Measurements from ENCODE around the gene NACC2. TPM values are rescaled to one million over a fixed set of nuclear protein-coding genes. Genes with fewer than 3 reads are reported as not detected.

NACC2 gene
- total and polyA plus RNA-seq, 4 donors, result 22.9 to 53.4 (median 32.1) TPM

GRCh38 chr9:136051837-136052471, 43.1 kb downstream of the NACC2 start:
- DNase-seq (ENCODE audit: low read depth in 4 of 6, low spot score in 6 of 6), result peak; percentile 86 to 97 (median 88)

GRCh38 chr9:136051453-136051836, 43.6 kb downstream of the NACC2 start:
- Histone ChIP-seq H3K27ac (ENCODE audit: low read depth, low read length) (peak overlapping the region; percentile 90), H3K4me3 (ENCODE audit: low read depth, low read length) (peak overlapping the region; percentile 64), H3K36me3 (ENCODE audit: control insufficient read depth, insufficient read depth, low read length) (peaks cover 52% of the 10 kb centered on the region), H3K9me3 (ENCODE audit: control insufficient read depth, insufficient read depth, low read length) (no peaks in the 10 kb centered on the region), H3K27me3 (ENCODE audit: control insufficient read depth, insufficient read depth, low read length) (no peaks in the 10 kb centered on the region), H3K4me1 (ENCODE audit: control insufficient read depth, insufficient read depth, low read length) (peaks cover 91% of the 10 kb centered on the region)
- peak in 5 of 6 donors; percentile 24 to 76 (median 36) for DNase-seq (ENCODE audit: low read depth in 4 of 6, low spot score in 6 of 6)
- WGBS (ENCODE audit: insufficient coverage), result under 1% methylated on average over 47 of the region's 47 CpGs

More at GRCh38 chr9:136051837-136052471, 43.1 kb downstream of the NACC2 start:
- Histone ChIP-seq H3K9me3 (ENCODE audit: control insufficient read depth, insufficient read depth, low read length) (no peaks in the 10 kb centered on the region), H3K4me1 (ENCODE audit: control insufficient read depth, insufficient read depth, low read length) (peaks cover 91% of the 10 kb centered on the region), H3K27me3 (ENCODE audit: control insufficient read depth, insufficient read depth, low read length) (no peaks in the 10 kb centered on the region), H3K27ac (ENCODE audit: low read depth, low read length) (peak overlapping the region; percentile 90), H3K4me3 (ENCODE audit: low read depth, low read length) (peak overlapping the region; percentile 64), H3K36me3 (ENCODE audit: control insufficient read depth, insufficient read depth, low read length) (peaks cover 51% of the 10 kb centered on the region)
- WGBS (ENCODE audit: insufficient coverage), result 2% methylated on average over 27 of the region's 31 CpGs

- peak overlapping the region; percentile 90 for H3K27ac ChIP-seq (ENCODE audit: low read depth, low read length)
- no peaks in the 10 kb centered on the region for H3K9me3 ChIP-seq (ENCODE audit: control insufficient read depth, insufficient read depth, low read length)
- peaks cover 56% of the 10 kb centered on the region for H3K36me3 ChIP-seq (ENCODE audit: control insufficient read depth, insufficient read depth, low read length)
- WGBS (ENCODE audit: insufficient coverage), result 1% methylated on average over 42 of the region's 55 CpGs
- DNase-seq (ENCODE audit: low read depth in 4 of 6, low spot score in 6 of 6), result peak in 3 of 6 donors; percentile 29 to 63 (median 52)
- H3K27me3 ChIP-seq (ENCODE audit: control insufficient read depth, insufficient read depth, low read length), result no peaks in the 10 kb centered on the region
- peaks cover 91% of the 10 kb centered on the region for H3K4me1 ChIP-seq (ENCODE audit: control insufficient read depth, insufficient read depth, low read length)
- peak overlapping the region; percentile 64 for H3K4me3 ChIP-seq (ENCODE audit: low read depth, low read length)
Observed at GRCh38 chr9:136050701-136051452, 44.2 kb downstream of the NACC2 start.

- Histone ChIP-seq H3K4me1 (ENCODE audit: control insufficient read depth, insufficient read depth, low read length) (peaks cover 91% of the 10 kb centered on the region), H3K4me3 (ENCODE audit: low read depth, low read length) (peak overlapping the region; percentile 64)
- peak in 4 of 6 donors; percentile 12 to 59 (median 33) for DNase-seq (ENCODE audit: low read depth in 4 of 6, low spot score in 6 of 6)
Observed at GRCh38 chr9:136050266-136050700, 44.8 kb downstream of the NACC2 start.

DNA sequence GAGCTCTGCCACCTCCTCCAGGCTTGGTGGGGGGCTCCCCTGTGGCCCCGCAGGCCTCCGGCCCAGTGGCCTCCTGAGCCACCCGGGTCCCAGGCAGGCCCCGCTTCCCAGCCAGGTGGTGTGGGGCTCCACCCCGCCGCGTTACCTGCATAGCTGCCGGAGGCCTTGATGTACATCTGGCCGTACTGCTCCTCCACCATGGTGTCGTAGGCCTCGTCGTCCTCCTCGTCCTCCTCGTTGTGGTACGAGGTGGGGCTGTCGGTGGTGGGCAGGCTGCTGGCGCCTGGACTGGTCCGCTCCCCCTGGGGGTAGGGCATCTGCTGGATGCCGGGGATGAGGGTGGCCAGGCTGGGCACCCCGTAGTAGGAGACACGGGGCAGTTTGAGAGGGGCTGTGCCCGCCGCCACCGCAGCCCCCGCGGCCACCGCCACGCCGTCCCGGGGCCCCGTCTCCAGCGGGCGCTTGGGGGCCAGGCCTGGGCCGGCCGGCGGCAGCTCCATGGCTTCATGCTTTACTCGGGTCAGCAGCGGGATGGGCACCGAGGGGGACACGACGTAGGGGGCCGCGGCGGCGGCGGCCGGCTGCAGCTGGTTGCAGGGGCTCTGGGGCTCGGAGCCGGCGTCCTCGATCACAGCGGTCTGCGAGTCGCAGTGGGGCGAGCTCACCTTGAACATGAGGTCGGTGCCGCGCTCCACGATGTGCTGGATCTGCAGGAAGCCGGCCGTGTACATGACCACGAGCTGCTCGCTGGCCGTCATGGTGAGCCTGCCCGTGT, 45.4 kb downstream of the NACC2 start:
- Histone ChIP-seq H3K9me3 (ENCODE audit: control insufficient read depth, insufficient read depth, low read length) (no peaks in the 10 kb centered on the region), H3K36me3 (ENCODE audit: control insufficient read depth, insufficient read depth, low read length) (peaks cover 62% of the 10 kb centered on the region), H3K27ac (ENCODE audit: low read depth, low read length) (peak overlapping the region; percentile 90), H3K4me3 (ENCODE audit: low read depth, low read length) (peak overlapping the region; percentile 64), H3K4me1 (ENCODE audit: control insufficient read depth, insufficient read depth, low read length) (peaks cover 90% of the 10 kb centered on the region), H3K27me3 (ENCODE audit: control insufficient read depth, insufficient read depth, low read length) (no peaks in the 10 kb centered on the region)
- 78% methylated on average over 63 of the region's 65 CpGs for WGBS (ENCODE audit: insufficient coverage)
- DNase-seq (ENCODE audit: low read depth in 4 of 6, low spot score in 6 of 6), result no peak

More at GRCh38 chr9:136050266-136050700, 44.8 kb downstream of the NACC2 start:
- H3K36me3 ChIP-seq (ENCODE audit: control insufficient read depth, insufficient read depth, low read length), result peaks cover 61% of the 10 kb centered on the region
- WGBS (ENCODE audit: insufficient coverage), result 20% methylated on average over 33 of the region's 36 CpGs
- H3K27me3 ChIP-seq (ENCODE audit: control insufficient read depth, insufficient read depth, low read length), result no peaks in the 10 kb centered on the region
- peak overlapping the region; percentile 90 for H3K27ac ChIP-seq (ENCODE audit: low read depth, low read length)
- H3K9me3 ChIP-seq (ENCODE audit: control insufficient read depth, insufficient read depth, low read length), result no peaks in the 10 kb centered on the region

DNA sequence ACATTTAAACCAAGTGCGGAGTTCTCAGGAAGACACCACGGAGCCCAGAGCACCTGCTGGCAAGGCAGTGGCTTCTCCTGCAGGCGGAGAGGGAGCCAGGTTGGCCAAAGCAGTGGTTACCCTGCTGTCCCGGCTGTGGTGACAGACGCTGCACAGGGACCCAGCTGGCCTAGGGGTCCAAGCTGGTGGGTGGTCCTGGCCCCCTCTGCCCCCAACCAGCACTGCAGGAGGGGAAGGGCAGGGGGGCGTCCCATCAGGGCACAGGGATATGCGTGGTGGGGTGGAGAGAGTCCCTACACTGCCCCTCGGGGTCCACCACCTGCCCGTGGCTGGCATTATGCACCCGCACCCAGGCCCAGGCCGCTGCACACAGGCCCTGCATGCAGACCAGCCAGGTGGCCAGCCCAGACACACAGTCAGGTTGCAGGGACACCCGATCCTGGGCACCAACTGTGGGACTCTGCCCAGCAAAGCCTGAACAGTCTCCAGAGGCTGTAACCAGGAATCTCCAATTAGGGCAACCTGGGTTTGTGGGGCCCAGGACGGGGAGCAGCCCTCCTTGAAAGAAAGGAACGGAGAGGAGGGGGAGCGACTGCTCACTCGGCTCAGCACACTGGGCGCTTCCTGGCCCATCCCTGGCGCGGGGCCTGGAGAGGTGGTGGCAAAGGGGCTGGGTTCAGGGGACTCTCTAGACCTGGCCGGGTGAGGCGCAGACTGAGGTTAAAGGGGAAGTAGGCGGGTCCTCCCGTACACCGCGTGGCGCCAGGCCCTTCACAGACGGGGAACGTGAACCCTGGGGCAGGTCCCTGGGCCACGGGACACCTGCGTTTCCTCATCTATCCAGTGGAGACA, 46.3 kb downstream of the NACC2 start:
- WGBS (ENCODE audit: insufficient coverage), result 67% methylated on average over 29 of the region's 30 CpGs
- no peaks in the 10 kb centered on the region for H3K27me3 ChIP-seq (ENCODE audit: control insufficient read depth, insufficient read depth, low read length)
- no peaks in the 10 kb centered on the region for H3K9me3 ChIP-seq (ENCODE audit: control insufficient read depth, insufficient read depth, low read length)
- no peak for DNase-seq (ENCODE audit: low read depth in 4 of 6, low spot score in 6 of 6)
- no peak overlapping the region for H3K27ac ChIP-seq (ENCODE audit: low read depth, low read length)
- peaks cover 81% of the 10 kb centered on the region for H3K4me1 ChIP-seq (ENCODE audit: control insufficient read depth, insufficient read depth, low read length)
- peaks cover 66% of the 10 kb centered on the region for H3K36me3 ChIP-seq (ENCODE audit: control insufficient read depth, insufficient read depth, low read length)
- H3K4me3 ChIP-seq (ENCODE audit: low read depth, low read length), result no peak overlapping the region

DNA sequence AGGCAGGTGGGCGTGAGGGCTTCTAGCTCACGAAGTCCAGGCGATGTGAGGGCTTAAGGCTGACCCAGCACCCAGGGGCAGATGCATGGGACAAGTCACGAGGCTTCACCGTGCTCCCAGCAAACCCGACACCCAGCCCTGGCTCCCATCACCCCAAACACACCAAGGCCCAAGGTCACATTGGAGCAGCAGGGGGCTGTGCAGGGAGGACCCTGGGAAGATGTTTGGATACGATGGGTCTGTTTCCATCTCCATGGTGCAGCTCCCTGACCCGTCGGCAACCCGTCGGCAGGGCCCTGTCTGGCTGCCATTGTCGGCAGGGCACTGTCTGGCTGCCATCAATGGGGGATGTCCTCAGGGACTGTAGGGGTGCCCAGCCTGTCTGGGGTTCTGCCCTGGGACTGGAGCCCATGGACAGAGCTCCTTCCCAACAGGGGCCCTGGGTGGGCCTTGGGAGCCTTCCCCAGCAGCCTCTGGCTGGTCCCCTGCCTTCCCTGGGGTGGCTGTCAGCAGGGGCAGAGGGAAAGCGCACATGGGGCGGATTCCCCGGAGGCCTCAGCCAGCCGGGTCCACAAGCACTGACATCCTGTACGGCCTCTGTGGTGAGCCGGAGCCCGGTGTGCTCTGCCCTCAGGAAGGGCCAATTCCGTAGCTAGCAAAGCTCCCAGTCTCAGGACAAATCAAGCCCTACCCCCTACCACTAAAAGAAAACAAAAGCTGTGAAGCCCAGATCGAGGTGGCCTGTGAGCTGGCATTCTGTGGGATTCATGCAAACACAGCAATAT, 47.1 kb downstream of the NACC2 start:
- 58% methylated on average over 16 of the region's 21 CpGs for WGBS (ENCODE audit: insufficient coverage)
- H3K4me3 ChIP-seq (ENCODE audit: low read depth, low read length), result no peak overlapping the region
- no peaks in the 10 kb centered on the region for H3K9me3 ChIP-seq (ENCODE audit: control insufficient read depth, insufficient read depth, low read length)
- no peak for DNase-seq (ENCODE audit: low read depth in 4 of 6, low spot score in 6 of 6)
- H3K27ac ChIP-seq (ENCODE audit: low read depth, low read length), result no peak overlapping the region
- H3K4me1 ChIP-seq (ENCODE audit: control insufficient read depth, insufficient read depth, low read length), result peaks cover 76% of the 10 kb centered on the region
- H3K36me3 ChIP-seq (ENCODE audit: control insufficient read depth, insufficient read depth, low read length), result peaks cover 72% of the 10 kb centered on the region
- no peaks in the 10 kb centered on the region for H3K27me3 ChIP-seq (ENCODE audit: control insufficient read depth, insufficient read depth, low read length)

DNA sequence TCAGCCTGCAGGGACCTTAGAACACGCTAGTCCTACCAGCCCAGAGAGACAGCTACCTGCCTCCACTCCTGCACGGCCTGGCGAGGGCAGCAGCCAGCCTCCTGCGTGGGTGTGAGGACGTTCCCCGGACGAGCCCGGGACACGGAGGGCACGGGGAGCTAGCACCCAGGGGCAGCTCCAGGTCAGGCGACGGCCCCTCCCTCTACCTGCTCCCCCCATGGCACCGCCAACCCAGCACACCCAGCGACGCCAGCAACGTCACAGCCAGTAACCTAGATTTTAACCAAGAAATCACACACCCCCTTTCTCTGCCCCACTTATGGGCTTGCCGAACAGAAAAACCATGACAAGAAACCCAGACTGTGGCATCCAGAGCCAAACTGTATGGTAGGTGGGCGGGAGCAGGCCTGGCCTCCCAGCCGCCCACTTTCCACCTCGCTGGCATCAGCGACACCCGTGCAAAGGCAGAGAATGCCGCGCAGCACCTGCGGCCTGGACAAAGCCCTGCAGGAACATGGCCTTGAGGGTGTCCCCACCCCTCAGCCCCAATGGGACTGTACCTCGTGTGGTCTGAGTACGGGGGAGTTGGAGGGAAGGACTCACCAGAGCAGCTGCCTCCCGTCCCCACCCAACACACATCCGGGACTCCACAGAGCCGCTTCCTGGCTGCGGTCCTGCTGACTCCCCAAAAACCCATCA, 47.9 kb downstream of the NACC2 start:
- no peak overlapping the region for H3K4me3 ChIP-seq (ENCODE audit: low read depth, low read length)
- 89% methylated on average over 20 of the region's 31 CpGs for WGBS (ENCODE audit: insufficient coverage)
- H3K9me3 ChIP-seq (ENCODE audit: control insufficient read depth, insufficient read depth, low read length), result no peaks in the 10 kb centered on the region
- peaks cover 77% of the 10 kb centered on the region for H3K36me3 ChIP-seq (ENCODE audit: control insufficient read depth, insufficient read depth, low read length)
- no peak overlapping the region for H3K27ac ChIP-seq (ENCODE audit: low read depth, low read length)
- no peak for DNase-seq (ENCODE audit: low read depth in 4 of 6, low spot score in 6 of 6)
- no peaks in the 10 kb centered on the region for H3K27me3 ChIP-seq (ENCODE audit: control insufficient read depth, insufficient read depth, low read length)
- peaks cover 69% of the 10 kb centered on the region for H3K4me1 ChIP-seq (ENCODE audit: control insufficient read depth, insufficient read depth, low read length)
